GM10248 (cell line): Measurements from ENCODE around the gene HDAC9.

ENCODE experiments used
- CTCF ChIA-PET: fragments of 300-600 bp; sonication (Branson Sonifier 250); formaldehyde crosslinking; extraction: SDS; loops from one replicate; lab custom pipeline; 2021; ENCODE audit warnings: antibody characterized with exemption; lab: Yijun Ruan, JAX
- POLR2A ChIA-PET: fragments of 350-650 bp; sonication (Branson Sonifier 250); formaldehyde crosslinking; extraction: SDS; loops from one replicate; lab custom pipeline; 2020; ENCODE audit warnings: antibody characterized with exemption; lab: Yijun Ruan, JAX
- DNase-seq: peaks from one replicate; pipeline ENCODE4 v3.0.0; 2012; ENCODE audit errors: extremely low spot score
- CTCF ChIP-seq: IDR thresholded peaks from 2 replicates; pipeline ENCODE4 v1.5.1; 2012; ENCODE audit warnings: mild to moderate bottlenecking, low read depth; ENCODE audit errors: extremely low read depth, missing control alignments, control extremely low read depth

The HDAC9 gene

DNA sequence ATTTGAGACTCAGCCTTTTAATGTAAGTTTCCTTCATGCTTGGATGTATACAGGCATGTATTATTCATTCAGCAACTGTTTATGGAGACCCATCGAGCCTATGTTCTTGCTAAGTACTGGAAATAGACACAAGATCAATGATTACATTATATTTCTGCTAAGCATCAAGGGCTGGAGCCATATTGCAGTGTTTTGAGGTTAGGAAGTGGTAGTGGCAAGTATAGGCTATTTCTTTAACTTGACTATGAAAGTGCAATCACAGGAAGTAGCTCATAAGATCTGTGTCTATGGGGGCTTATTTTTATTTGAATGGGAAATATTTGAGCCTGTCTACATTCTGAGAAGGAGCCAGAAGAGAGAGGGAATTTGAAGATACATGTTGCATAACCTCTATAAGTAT, 123.8 kb downstream of the HDAC9 start:
- no peak for DNase-seq
- CTCF ChIA-PET = interaction anchor here (0.7 to 1.7 kb wide), 2 partner anchors 9 to 45 kb away, joined by 3 to 4 read pairs; no protein-coding TSS in a partner anchor
- no peak for TF ChIP-seq CTCF
- POLR2A ChIA-PET = no interaction called here

- CTCF ChIA-PET = no interaction called here
- no peak for TF ChIP-seq CTCF
- DNase-seq = no peak
- POLR2A ChIA-PET = no interaction called here
Observed at GRCh38 chr7:18623389-18623788, 127.8 kb downstream of the HDAC9 start.

DNA sequence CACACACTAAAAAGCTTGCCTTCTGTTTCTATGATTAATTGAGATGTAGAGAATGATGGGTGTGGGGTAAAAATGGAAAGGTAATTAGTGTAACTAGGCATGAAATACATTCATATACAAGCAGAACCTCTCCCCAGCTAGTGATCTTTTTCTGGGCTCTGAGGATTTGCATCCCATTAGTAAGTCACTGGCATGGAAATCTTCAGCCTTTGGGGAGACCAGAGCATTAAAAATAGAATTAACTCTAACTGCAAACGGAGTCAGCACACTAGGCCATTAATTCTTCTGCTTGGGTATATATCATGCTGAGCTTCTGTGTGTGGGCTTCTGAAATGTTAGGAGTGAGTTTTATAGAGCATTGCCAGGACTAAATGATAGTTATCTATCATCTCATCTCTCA, 128.9 kb downstream of the HDAC9 start:
- ChIA-PET POLR2A (no interaction called here), CTCF (interaction anchor here (1.4 to 4.3 kb wide), 4 partner anchors 15 to 273 kb away, joined by 4 to 21 read pairs (median 4); no protein-coding TSS in a partner anchor)
- no peak for TF ChIP-seq CTCF
- no peak for DNase-seq

DNA sequence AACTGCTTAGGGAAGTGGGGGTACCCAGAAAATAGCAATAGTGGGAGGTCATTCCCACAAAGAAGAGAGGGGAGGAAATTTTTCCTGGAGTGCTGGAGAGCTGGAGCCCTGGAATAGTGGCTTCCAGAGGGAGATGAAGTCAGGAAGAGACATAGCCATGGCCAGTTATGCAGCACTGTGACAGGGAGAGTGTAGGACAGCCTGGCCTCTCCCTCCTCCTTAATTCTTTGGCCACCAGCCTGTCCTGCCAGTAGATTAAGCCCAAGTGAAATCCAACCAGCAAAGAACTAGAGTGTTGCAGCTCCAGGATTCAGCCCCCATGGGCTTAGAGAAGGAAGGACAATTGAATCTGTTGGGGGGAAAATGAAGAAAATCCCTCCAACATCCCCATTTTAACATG, 130.5 kb downstream of the HDAC9 start:
- ChIA-PET POLR2A (no interaction called here), CTCF (interaction anchor here (1.2 to 4.3 kb wide), 5 partner anchors 11 to 275 kb away, joined by 3 to 21 read pairs (median 4); no protein-coding TSS in a partner anchor)
- DNase-seq = no peak
- TF ChIP-seq CTCF = no peak

- no peak for TF ChIP-seq CTCF
- POLR2A ChIA-PET = no interaction called here
- DNase-seq = no peak
- CTCF ChIA-PET = interaction anchor here (1.2 to 4.3 kb wide), 6 partner anchors 12 to 274 kb away, joined by 3 to 21 read pairs (median 4); no protein-coding TSS in a partner anchor
Observed at GRCh38 chr7:18626717-18627116, 131.2 kb downstream of the HDAC9 start.

DNA sequence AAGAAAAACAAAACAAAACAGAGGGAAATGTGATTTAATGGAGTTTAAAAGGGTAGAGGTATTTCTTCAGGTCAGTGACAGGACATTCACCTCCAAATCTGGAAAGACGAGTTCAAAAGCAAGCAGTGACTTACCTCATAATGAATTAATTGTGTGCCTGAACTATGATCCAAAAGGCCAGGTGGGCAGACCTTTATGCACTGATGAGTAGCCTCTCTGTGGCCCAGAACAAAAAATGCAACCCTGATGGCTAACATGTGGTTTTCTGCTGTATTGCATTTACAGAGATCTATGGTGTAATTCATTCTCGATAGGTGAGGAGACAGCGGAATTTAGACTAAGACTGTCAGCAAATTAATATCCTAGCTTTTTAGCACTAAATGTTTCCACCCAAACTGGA, 142.0 kb downstream of the HDAC9 start:
- POLR2A ChIA-PET = no interaction called here
- CTCF ChIA-PET = interaction anchor here (1.3 kb wide), 1 partner anchor 285 kb away, joined by 3 read pairs; no protein-coding TSS in a partner anchor
- DNase-seq = no peak
- TF ChIP-seq CTCF = no peak
